SU-DHL-6 (cell line): ENCODE results near the gene PCBP1.
"Not testable (repeated sequence)": the region's sequence is repeated elsewhere in the genome, so short reads cannot be mapped to it uniquely, and the experiment has no call there.

Source experiments
- EZH2phosphoT487 ChIP-seq: fragments of 200-600 bp; sonication (generic), shearing (Covaris generic); conservative IDR thresholded peaks from 2 replicates; pipeline ENCODE4 v1.6.1; 2018; ENCODE audit warnings: mild to moderate bottlenecking, antibody characterized with exemption, low read length, moderate library complexity, mixed read lengths
- TF ChIP-seq, protein P1 (sequence below): fragments of 200-600 bp; sonication (generic); IDR thresholded peaks from one replicate; pipeline ENCODE4 v1.5.1; 2017; ENCODE audit warnings: antibody characterized with exemption, mild to moderate bottlenecking, low read length, moderate library complexity; ENCODE audit not compliant: insufficient read depth, poor library complexity, severe bottlenecking

DNA sequence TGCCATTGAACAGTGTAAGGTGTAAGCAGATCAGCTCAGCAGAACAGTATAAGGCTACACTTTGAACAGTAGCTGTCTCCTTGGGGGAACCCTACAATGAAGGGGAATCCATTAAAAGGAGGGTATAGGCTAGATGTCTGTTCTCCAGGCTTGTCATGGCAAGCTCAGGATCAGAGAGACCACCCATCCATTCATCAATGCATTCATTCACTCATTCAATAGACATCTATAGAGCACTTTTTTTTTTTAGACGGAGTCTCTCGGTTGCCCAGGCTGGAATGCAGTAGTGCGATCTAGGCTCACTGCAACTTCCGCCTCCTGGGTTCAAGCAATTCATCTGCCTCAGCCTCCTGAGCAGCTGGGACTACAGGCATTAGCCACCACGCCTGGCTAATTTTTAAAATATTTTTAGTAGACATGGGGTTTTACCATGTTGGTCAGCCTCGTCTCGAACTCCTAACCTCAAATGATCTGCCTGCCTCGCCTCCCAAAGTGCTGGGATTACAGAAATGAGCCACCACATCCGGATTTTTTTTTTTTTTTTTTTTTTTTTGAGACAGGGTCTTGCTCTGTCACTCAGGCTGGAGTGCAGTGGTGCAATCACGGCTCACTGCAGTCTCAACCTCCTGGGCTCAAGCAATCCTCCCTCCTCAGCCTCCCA is 47.2 kb downstream of the PCBP1 start:
- TF ChIP-seq, protein P1, sequence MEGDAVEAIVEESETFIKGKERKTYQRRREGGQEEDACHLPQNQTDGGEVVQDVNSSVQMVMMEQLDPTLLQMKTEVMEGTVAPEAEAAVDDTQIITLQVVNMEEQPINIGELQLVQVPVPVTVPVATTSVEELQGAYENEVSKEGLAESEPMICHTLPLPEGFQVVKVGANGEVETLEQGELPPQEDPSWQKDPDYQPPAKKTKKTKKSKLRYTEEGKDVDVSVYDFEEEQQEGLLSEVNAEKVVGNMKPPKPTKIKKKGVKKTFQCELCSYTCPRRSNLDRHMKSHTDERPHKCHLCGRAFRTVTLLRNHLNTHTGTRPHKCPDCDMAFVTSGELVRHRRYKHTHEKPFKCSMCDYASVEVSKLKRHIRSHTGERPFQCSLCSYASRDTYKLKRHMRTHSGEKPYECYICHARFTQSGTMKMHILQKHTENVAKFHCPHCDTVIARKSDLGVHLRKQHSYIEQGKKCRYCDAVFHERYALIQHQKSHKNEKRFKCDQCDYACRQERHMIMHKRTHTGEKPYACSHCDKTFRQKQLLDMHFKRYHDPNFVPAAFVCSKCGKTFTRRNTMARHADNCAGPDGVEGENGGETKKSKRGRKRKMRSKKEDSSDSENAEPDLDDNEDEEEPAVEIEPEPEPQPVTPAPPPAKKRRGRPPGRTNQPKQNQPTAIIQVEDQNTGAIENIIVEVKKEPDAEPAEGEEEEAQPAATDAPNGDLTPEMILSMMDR: not testable (repeated sequence)
- TF ChIP-seq EZH2phosphoT487: not testable (repeated sequence)
